Stimulated activated naive CD8-positive, alpha-beta T cell treated with anti-CD3 and anti-CD28 coated beads, Interleukin-15, amount 100 ng/mL, for 72 hours (primary cell): ENCODE measurements around the gene VCL.
"Not testable (repeated sequence)": the region's sequence is repeated elsewhere in the genome, so short reads cannot be mapped to it uniquely, and the experiment has no call there.

ENCODE experiments used
- ATAC-seq: fragments of 150-1000 bp; cut with Tn5 transposase; 2 replicates; pipeline ENCODE4 v1.10.0; 2021; ENCODE audit warnings: mild to moderate bottlenecking, moderate library complexity
- DNase-seq, 2 donors: peaks; one replicate each; pipeline ENCODE4 v3.0.0; 2021 to 2022
- H3K27ac Mint-ChIP-seq, 2 donors: one replicate each; pipeline ENCODE4 v1.8.0; 2022; ENCODE audit warnings: mild to moderate bottlenecking in 2 of 2, mixed read lengths in 2 of 2, moderate library complexity in 2 of 2
- H3K27me3 Mint-ChIP-seq: one replicate; pipeline ENCODE4 v1.8.0; 2022; ENCODE audit warnings: mixed read lengths
- H3K4me1 Mint-ChIP-seq: one replicate; pipeline ENCODE4 v1.8.0; 2022; ENCODE audit warnings: mild to moderate bottlenecking, mixed read lengths
- H3K4me3 Mint-ChIP-seq, 2 donors: one replicate each; pipeline ENCODE4 v1.8.0; 2022; ENCODE audit warnings: mild to moderate bottlenecking in 2 of 2, mixed read lengths in 2 of 2, moderate library complexity in 1 of 2
- H3K9me3 Mint-ChIP-seq, 2 donors: one replicate each; pipeline ENCODE4 v1.8.0; 2022; ENCODE audit warnings: mixed read lengths in 2 of 2

VCL gene

GRCh38 chr10:73997787-73998622, at the start of gene VCL:
Gene VCL (plus strand): TSS chr10:73998116. CDS start chr10:73998208, 92 bp downstream.
- peak; percentile 99 for ATAC-seq
- no peaks in the 10 kb centered on the region for H3K9me3 Mint-ChIP-seq
- H3K4me3 Mint-ChIP-seq: peak within 1 kb of the TSS; percentile 86 to 96
- H3K27me3 Mint-ChIP-seq: no peaks in the 10 kb centered on the region
- H3K4me1 Mint-ChIP-seq: peaks cover 28% of the 10 kb centered on the region
- DNase-seq: peak; percentile 94 to 95
- H3K27ac Mint-ChIP-seq: peak within 1 kb of the TSS; percentile 87 to 96

- Mint-ChIP-seq H3K4me1 (peaks cover 9% of the 10 kb centered on the region), H3K27me3 (no peaks in the 10 kb centered on the region), H3K4me3 (no peak overlapping the region), H3K27ac (no peak overlapping the region), H3K9me3 (no peaks in the 10 kb centered on the region)
- ATAC-seq (no peak), DNase-seq (no peak)
These were observed 48.8 kb upstream of the VCL start for GRCh38 chr10:73948947-73949633.

- no peaks in the 10 kb centered on the region for H3K27me3 Mint-ChIP-seq
- H3K4me1 Mint-ChIP-seq: peaks cover 11% of the 10 kb centered on the region
- no peak for ATAC-seq
- no peak for DNase-seq
- no peaks in the 10 kb centered on the region for H3K9me3 Mint-ChIP-seq
- H3K4me3 Mint-ChIP-seq: no peak overlapping the region
- no peak overlapping the region for H3K27ac Mint-ChIP-seq
These were observed 47.6 kb upstream of the VCL start for GRCh38 chr10:73950155-73950948.

- ATAC-seq (peak; percentile 38), DNase-seq (no peak)
- H3K9me3 Mint-ChIP-seq: no peaks in the 10 kb centered on the region
- H3K27ac Mint-ChIP-seq: peak overlapping the region in 1 of 2 donors; percentile 22
- H3K4me1 Mint-ChIP-seq: peaks cover 38% of the 10 kb centered on the region
- no peaks in the 10 kb centered on the region for H3K27me3 Mint-ChIP-seq
- no peak overlapping the region for H3K4me3 Mint-ChIP-seq
These were observed 44.3 kb upstream of the VCL start for GRCh38 chr10:73953665-73954064.

GRCh38 chr10:73954737-73955136, 43.2 kb upstream of the VCL start:
- Mint-ChIP-seq H3K4me1 (peaks cover 43% of the 10 kb centered on the region), H3K27ac (no peak overlapping the region), H3K4me3 (no peak overlapping the region), H3K27me3 (no peaks in the 10 kb centered on the region), H3K9me3 (no peaks in the 10 kb centered on the region)
- DNase-seq (no peak), ATAC-seq (no peak)

- H3K4me3 Mint-ChIP-seq: peak overlapping the region in 1 of 2 donors; percentile 50
- DNase-seq: no peak
- H3K27ac Mint-ChIP-seq: peak overlapping the region in 1 of 2 donors; percentile 86
- peaks cover 52% of the 10 kb centered on the region for H3K4me1 Mint-ChIP-seq
- H3K27me3 Mint-ChIP-seq: no peaks in the 10 kb centered on the region
- H3K9me3 Mint-ChIP-seq: no peaks in the 10 kb centered on the region
- no peak for ATAC-seq
These were observed 42.2 kb upstream of the VCL start for GRCh38 chr10:73955719-73956118.

- no peaks in the 10 kb centered on the region for H3K27me3 Mint-ChIP-seq
- peak; percentile 91 for ATAC-seq
- peaks cover 52% of the 10 kb centered on the region for H3K4me1 Mint-ChIP-seq
- no peaks in the 10 kb centered on the region for H3K9me3 Mint-ChIP-seq
- H3K27ac Mint-ChIP-seq: peak overlapping the region; percentile 71 to 89
- DNase-seq: peak; percentile 26 to 49
- H3K4me3 Mint-ChIP-seq: peak overlapping the region; percentile 79 to 83
These were observed 41.2 kb upstream of the VCL start for GRCh38 chr10:73956476-73957359.

- no peak overlapping the region for H3K4me3 Mint-ChIP-seq
- ATAC-seq: no peak
- DNase-seq: no peak
- no peaks in the 10 kb centered on the region for H3K9me3 Mint-ChIP-seq
- H3K4me1 Mint-ChIP-seq: peaks cover 44% of the 10 kb centered on the region
- H3K27me3 Mint-ChIP-seq: no peaks in the 10 kb centered on the region
- H3K27ac Mint-ChIP-seq: no peak overlapping the region
These were observed 38.3 kb upstream of the VCL start for GRCh38 chr10:73959484-73960243.

GRCh38 chr10:73962386-73962785, 35.5 kb upstream of the VCL start:
- DNase-seq: no peak

GRCh38 chr10:73963533-73963932, 34.4 kb upstream of the VCL start:
- not testable (repeated sequence) for H3K27ac Mint-ChIP-seq, H3K27me3 Mint-ChIP-seq, H3K4me3 Mint-ChIP-seq, ATAC-seq, DNase-seq, H3K9me3 Mint-ChIP-seq
- peaks cover 16% of the 10 kb centered on the region for H3K4me1 Mint-ChIP-seq

More at GRCh38 chr10:73962386-73962785, 35.5 kb upstream of the VCL start:
- no peaks in the 10 kb centered on the region for H3K27me3 Mint-ChIP-seq
- no peak overlapping the region for H3K27ac Mint-ChIP-seq
- no peak overlapping the region for H3K4me3 Mint-ChIP-seq
- no peak for ATAC-seq
- H3K9me3 Mint-ChIP-seq: no peaks in the 10 kb centered on the region
- H3K4me1 Mint-ChIP-seq: peaks cover 22% of the 10 kb centered on the region

- H3K27me3 Mint-ChIP-seq: no peaks in the 10 kb centered on the region
- no peak overlapping the region for H3K4me3 Mint-ChIP-seq
- ATAC-seq (no peak), DNase-seq (no peak)
- H3K9me3 Mint-ChIP-seq: no peaks in the 10 kb centered on the region
- H3K27ac Mint-ChIP-seq: no peak overlapping the region
- H3K4me1 Mint-ChIP-seq: peaks cover 9% of the 10 kb centered on the region
These were observed 33.2 kb upstream of the VCL start for GRCh38 chr10:73964743-73965142.

GRCh38 chr10:73965267-73965889, 32.5 kb upstream of the VCL start:
- ATAC-seq, H3K27ac Mint-ChIP-seq, H3K4me3 Mint-ChIP-seq, H3K4me1 Mint-ChIP-seq, H3K27me3 Mint-ChIP-seq, DNase-seq, H3K9me3 Mint-ChIP-seq: not testable (repeated sequence)

GRCh38 chr10:73965890-73966768, 31.8 kb upstream of the VCL start:
- DNase-seq (no peak), ATAC-seq (no peak)
- H3K4me1 Mint-ChIP-seq: no peaks in the 10 kb centered on the region
- H3K27ac Mint-ChIP-seq: peak overlapping the region in 1 of 2 donors; percentile 37
- H3K9me3 Mint-ChIP-seq: no peaks in the 10 kb centered on the region
- H3K4me3 Mint-ChIP-seq: no peak overlapping the region
- no peaks in the 10 kb centered on the region for H3K27me3 Mint-ChIP-seq
